Vagina (tissue), 2 donors: ENCODE data around the gene GPC4. TPM values are rescaled to one million over a fixed set of nuclear protein-coding genes. Genes with fewer than 3 reads are reported as not detected.
"Not testable (repeated sequence)": the region's sequence is repeated elsewhere in the genome, so short reads cannot be mapped to it uniquely, and the experiment has no call there.

Source experiments
- DNase-seq, 2 donors: peaks; one replicate each; pipeline ENCODE4 v3.0.0-alpha.2; 2017; ENCODE audit errors: extremely low spot score in 2 of 2
- H3K27ac ChIP-seq: fragments of 200-600 bp; sonication (generic); one replicate; pipeline ENCODE4 v1.5.1; 2019
- H3K27me3 ChIP-seq: fragments of 200-600 bp; sonication (generic); one replicate; pipeline ENCODE4 v1.5.1; 2019
- H3K36me3 ChIP-seq, 2 donors: fragments of 200-600 bp; sonication (generic); one replicate each; pipeline ENCODE4 v1.5.1; 2017 to 2019
- H3K4me1 ChIP-seq: fragments of 200-600 bp; sonication (generic); one replicate; pipeline ENCODE4 v1.5.1; 2019
- H3K4me3 ChIP-seq, 2 donors: fragments of 200-600 bp; sonication (generic); 1 replicate in 1 of 2; 2 replicates in 1 of 2; pipeline ENCODE4 v1.5.1; 2016 to 2019
- H3K9me3 ChIP-seq: fragments of 200-600 bp; sonication (generic); one replicate; pipeline ENCODE4 v1.5.1; 2019
- CTCF ChIP-seq, 3 experiments: fragments of 450-650 bp in 2 of 3; fragments of 200-600 bp in 1 of 3; sonication (generic) in 1 of 3; IDR thresholded peaks; one replicate each; pipeline ENCODE4 v1.5.1; 2017 to 2019; ENCODE audit warnings: antibody characterized with exemption in 3 of 3, mild to moderate bottlenecking in 2 of 3, moderate library complexity in 2 of 3
- POLR2A ChIP-seq, 2 donors: fragments of 450-650 bp; IDR thresholded peaks; one replicate each; pipeline ENCODE4 v1.6.1; 2017; ENCODE audit warnings: antibody characterized with exemption in 2 of 2, mild to moderate bottlenecking in 2 of 2, moderate library complexity in 2 of 2
- POLR2AphosphoS5 ChIP-seq, 2 donors: sonication (generic); formaldehyde crosslinking; IDR thresholded peaks; one replicate each; pipeline ENCODE4 v1.9.0; 2017; ENCODE audit warnings: antibody characterized with exemption in 2 of 2, mild to moderate bottlenecking in 2 of 2, low read depth in 1 of 2; ENCODE audit not compliant: insufficient read depth in 1 of 2
- intact Hi-C: fragments of 100-400 bp; cut with DNase I; formaldehyde crosslinking; loops from one replicate; pipeline ENCODE4 v1.15.1; 2023
- total RNA-seq: library from RNA; depleted of rRNA; stranded (reverse); fragments of >200 nt; gene quantifications from one replicate; pipeline ENCODE4 v1.2.3, GENCODE V29; 2016

Gene GPC4
- total RNA-seq, 1 donor from 2014 or later: 7.6 TPM

GRCh38 chrX:133323431-133323830 is 91.9 kb downstream of the GPC4 start:
- intact Hi-C loops: no loop called here
- Histone ChIP-seq H3K36me3 (no peaks in the 10 kb centered on the region), H3K4me3 (no peak overlapping the region), H3K27ac (no peak overlapping the region), H3K4me1 (no peaks in the 10 kb centered on the region), H3K9me3 (no peaks in the 10 kb centered on the region), H3K27me3 (no peaks in the 10 kb centered on the region)
- no peak for TF ChIP-seq POLR2AphosphoS5 (IDR thresholded peaks at IDR 0.05; ENCODE audit: insufficient read depth in 1 of 2, low read depth in 1 of 2)
- TF ChIP-seq POLR2A (IDR thresholded peaks at IDR 0.05): no peak
- no peak for DNase-seq

GRCh38 chrX:133322269-133322668 is 93.0 kb downstream of the GPC4 start:
- H3K4me1 ChIP-seq, intact Hi-C loops, H3K36me3 ChIP-seq, H3K9me3 ChIP-seq, DNase-seq, H3K4me3 ChIP-seq, H3K27me3 ChIP-seq, H3K27ac ChIP-seq: not testable (repeated sequence)

- Histone ChIP-seq H3K4me1 (no peaks in the 10 kb centered on the region), H3K9me3 (no peaks in the 10 kb centered on the region), H3K4me3 (no peak overlapping the region), H3K27me3 (no peaks in the 10 kb centered on the region), H3K27ac (no peak overlapping the region), H3K36me3 (no peaks in the 10 kb centered on the region)
- DNase-seq: no peak
- TF ChIP-seq CTCF (IDR thresholded peaks at IDR 0.05) (no peak), POLR2AphosphoS5 (IDR thresholded peaks at IDR 0.05; ENCODE audit: insufficient read depth in 1 of 2, low read depth in 1 of 2) (no peak), POLR2A (IDR thresholded peaks at IDR 0.05) (no peak)
- intact Hi-C loops: no loop called here
These were observed 93.8 kb downstream of the GPC4 start for GRCh38 chrX:133321451-133321850.

- no peaks in the 10 kb centered on the region for H3K27me3 ChIP-seq
- TF ChIP-seq POLR2A (IDR thresholded peaks at IDR 0.05): no peak
- TF ChIP-seq CTCF (IDR thresholded peaks at IDR 0.05): no peak
- TF ChIP-seq POLR2AphosphoS5 (IDR thresholded peaks at IDR 0.05; ENCODE audit: insufficient read depth in 1 of 2, low read depth in 1 of 2): no peak
- H3K4me3 ChIP-seq: no peak overlapping the region
- no peaks in the 10 kb centered on the region for H3K9me3 ChIP-seq
- no peak for DNase-seq
- H3K27ac ChIP-seq: no peak overlapping the region
- intact Hi-C loops: no loop called here
- H3K4me1 ChIP-seq: no peaks in the 10 kb centered on the region
- H3K36me3 ChIP-seq: no peaks in the 10 kb centered on the region
These were observed 101.0 kb downstream of the GPC4 start for GRCh38 chrX:133314281-133314680.

GRCh38 chrX:133308499-133308897 is 106.8 kb downstream of the GPC4 start:
- intact Hi-C loops: no loop called here
- TF ChIP-seq POLR2AphosphoS5 (IDR thresholded peaks at IDR 0.05; ENCODE audit: insufficient read depth in 1 of 2, low read depth in 1 of 2) (no peak), POLR2A (IDR thresholded peaks at IDR 0.05) (no peak), CTCF (IDR thresholded peaks at IDR 0.05) (no peak)
- Histone ChIP-seq H3K4me1 (no peaks in the 10 kb centered on the region), H3K27ac (no peak overlapping the region), H3K27me3 (no peaks in the 10 kb centered on the region), H3K9me3 (no peaks in the 10 kb centered on the region), H3K4me3 (no peak overlapping the region), H3K36me3 (no peaks in the 10 kb centered on the region)
- no peak for DNase-seq

- H3K9me3 ChIP-seq: no peaks in the 10 kb centered on the region
- intact Hi-C loops: no loop called here
- no peaks in the 10 kb centered on the region for H3K36me3 ChIP-seq
- TF ChIP-seq POLR2AphosphoS5 (IDR thresholded peaks at IDR 0.05; ENCODE audit: insufficient read depth in 1 of 2, low read depth in 1 of 2): no peak
- TF ChIP-seq POLR2A (IDR thresholded peaks at IDR 0.05): no peak
- no peak for TF ChIP-seq CTCF (IDR thresholded peaks at IDR 0.05)
- H3K4me3 ChIP-seq: no peak overlapping the region
- no peaks in the 10 kb centered on the region for H3K27me3 ChIP-seq
- DNase-seq: no peak
- no peak overlapping the region for H3K27ac ChIP-seq
- H3K4me1 ChIP-seq: no peaks in the 10 kb centered on the region
These were observed 107.4 kb downstream of the GPC4 start for GRCh38 chrX:133307637-133308498.
